ENCODE data around the gene MEI1.

Gene MEI1

DNA sequence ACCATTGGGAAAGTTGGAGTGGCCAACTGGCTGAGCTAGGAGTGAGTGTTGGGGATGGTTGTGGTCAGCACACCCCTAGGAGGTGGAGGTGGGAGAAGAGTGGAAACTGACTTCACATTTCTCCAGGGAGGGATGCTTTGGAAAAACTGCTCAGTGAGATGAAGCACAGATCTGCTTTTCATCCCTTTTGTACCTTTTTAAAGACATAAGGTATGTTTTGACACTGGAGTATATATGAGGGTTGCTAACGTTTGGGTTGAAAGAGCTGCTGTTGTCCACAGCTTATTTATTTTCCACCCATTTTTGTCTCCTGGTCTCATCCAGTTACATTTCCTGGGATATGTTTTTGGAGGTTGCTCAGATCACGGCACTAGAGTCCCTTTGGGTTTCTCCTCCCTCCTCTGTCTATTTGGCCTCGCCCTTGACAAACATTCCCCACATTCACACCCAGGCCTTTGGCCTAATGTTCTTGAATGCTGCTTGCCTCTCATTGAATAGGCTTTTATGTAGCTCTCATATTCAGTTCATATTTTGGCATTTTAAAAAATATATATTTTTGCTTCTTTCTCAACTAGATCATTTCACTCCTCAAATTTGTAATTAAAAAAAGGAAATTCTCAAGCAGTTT, 141.9 kb downstream of the MEI1 start:
- no peak for DNase-seq (ENCODE audit: low read depth in 2 of 2)

DNA sequence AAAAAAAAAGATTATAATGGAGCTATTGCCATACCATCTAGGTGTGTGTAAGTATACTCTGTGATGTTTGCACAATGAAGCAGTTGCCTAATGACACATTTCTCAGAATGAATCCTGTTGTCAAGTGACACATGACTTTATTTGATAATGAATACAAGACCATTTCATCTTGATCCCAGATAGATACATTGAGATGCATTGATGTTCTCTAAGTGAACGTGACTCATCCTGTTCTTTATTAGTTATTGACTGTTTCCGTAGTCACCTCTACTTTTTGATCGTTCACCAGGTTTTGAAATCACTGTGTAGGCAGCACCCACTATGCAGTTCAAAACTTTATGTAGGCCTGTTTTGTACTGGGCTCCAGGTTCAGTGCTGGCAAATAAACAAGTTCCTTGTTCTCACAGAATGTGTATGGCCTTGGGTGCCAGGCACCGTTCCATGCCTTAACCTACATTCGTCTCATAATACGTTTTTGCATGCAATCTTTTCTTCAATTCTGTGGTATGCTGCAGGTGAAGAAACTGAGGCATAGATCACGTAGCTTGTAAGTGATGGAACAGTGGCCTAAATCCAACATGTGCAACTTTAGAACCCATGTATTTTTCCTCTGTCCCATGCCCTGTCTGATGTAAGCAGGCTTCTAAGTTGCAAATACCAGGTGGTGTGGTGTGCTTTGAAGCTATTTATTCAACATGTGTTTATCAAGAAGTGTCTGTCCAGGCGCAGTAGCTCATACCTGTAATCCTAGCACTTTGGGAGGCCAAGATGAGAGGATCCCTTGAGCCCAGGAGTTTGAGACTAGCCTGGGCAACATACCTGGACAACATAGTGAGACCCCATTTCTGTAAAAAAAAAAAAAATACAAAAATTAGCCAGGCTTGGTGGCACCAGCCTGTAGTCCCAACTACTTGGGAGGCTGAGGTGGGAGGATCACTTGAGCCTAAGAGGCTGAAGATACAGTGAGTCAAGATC, 144.0 kb downstream of the MEI1 start:
- DNase-seq (ENCODE audit: low read depth in 2 of 2): no peak

DNA sequence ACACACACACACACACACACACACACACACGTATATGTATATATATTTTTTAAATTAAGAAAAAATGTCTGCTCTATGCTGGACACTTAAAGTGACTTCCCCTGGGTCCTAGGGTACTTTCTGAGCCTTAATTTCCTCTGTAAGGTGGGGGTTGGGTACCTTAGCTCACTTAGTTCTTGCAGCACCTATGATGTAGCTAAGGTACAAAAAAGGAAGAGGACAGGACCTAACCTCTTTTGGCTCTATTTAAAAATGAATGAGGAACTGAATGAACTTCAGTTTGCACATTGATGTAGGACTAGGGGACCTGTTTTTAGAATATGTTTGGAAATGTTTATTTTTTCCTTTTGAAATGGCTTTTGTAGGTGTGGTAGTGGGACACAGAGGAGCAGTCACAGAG, 144.7 kb downstream of the MEI1 start:
- no peak for DNase-seq (ENCODE audit: low read depth in 2 of 2)

DNA sequence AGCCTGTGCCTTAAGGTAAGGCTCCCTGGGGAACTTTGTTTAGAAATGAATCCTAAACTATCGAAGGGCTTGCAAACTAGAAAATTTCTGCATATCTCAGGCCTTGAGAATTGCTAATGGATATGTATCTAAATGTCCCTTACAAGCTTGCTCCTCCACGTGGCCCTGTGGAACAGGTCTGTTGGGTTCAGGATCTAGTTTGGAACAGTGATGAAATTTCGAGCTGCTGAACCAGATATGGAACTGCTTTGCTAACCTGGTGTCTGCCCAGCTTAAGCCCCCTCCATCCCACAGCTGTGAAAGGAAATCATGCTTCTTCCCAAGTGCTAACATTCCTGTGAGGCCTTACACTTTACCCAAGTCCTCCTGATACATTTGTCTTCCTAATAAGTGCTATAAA, 145.2 kb downstream of the MEI1 start:
- DNase-seq (ENCODE audit: low read depth in 2 of 2): no peak

DNA sequence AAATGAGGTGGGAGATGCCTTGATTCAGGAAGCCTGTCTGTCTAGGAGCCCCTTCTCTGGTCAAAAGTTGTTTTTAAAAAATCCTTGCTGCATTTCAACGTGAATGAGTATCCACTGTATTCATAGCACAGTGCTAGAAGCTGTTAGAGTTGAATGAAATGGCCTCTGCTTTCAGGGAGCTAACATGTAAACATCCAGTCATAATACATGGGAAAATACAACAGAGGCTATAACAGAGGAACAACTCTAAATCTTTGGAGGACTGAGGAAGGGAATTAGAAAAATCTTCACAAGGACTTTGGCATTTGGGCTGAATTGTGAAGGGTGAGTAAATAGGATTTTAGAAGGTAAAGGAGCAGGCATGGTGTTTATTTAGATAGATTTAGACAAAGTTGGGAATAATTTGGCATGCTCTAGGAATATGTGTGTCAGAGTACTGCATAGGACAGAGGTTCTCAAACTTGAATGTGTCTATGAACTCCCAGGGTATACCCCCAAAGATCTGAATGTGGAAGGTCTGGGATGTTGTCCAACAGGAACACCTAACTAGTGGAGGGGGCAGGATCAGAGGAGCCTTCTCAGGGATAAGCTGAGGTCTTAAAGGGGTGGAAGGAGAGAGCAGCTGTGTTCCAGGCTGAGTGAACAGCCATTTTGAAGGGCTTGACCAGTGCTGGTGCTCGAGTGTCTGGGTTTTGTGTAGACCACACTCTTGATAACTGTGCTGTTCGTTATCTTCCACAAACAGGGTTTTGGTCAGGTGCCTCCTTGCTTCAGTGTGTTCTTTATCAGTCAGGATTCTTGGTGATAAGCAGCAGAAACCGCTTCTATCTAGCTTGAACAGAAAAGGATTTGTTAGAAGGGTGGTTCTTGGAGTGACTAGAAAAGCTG, 146.3 kb downstream of the MEI1 start:
- no peak for DNase-seq (ENCODE audit: low read depth in 2 of 2)

DNA sequence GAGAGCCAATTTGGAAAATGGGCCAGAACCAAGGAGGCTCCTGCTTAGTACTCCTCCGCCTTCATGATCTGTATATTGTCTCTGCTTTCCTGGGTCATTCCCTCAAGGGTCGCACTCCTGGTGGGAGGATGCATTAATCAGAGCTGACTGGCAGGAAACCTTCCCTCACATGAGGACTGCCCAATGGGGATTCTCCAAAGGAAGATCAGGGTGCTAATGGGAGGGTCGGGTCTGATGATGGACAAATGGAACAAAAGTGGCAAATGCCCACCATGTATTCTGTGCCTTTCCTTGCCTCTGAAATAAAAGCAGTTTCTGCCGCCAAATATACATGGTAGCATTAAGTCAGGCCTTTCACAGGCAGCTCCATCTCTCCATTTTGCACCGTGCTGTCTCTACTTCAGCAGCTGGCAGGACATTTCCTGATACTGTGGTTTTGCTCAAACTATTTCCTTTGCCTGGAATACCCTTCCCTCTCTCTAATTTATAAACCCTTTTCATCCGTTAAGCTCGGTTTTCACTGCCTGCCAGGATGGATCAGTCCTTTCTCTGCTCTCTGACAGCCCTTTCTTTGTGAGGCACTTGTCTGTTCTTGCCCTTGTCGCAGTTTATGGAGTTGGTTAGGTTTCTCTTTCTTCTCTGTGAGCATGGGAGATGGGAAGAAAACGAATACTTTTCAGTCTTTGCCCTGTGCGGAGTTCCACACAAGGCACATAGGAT, 147.1 kb downstream of the MEI1 start:
- DNase-seq (ENCODE audit: low read depth in 2 of 2): no peak

DNA sequence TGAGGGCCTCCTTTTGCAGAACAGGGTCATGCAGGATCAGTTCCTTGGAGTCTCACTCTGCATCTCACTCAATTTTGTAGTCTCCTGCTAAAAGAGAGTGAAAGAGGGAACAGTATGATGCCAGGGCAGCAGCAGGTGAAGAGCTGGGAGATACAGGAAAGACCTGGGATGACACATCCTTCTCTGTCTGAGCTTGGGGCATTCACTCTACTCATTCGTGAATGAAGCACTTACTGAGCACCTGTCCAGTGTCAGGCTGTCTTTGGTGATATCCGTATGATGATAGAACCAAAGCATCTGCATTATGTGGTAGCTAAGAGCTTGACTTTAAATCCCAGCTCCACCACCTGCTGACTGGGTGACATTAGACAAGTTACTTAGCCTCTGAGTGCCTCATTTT, 148.0 kb downstream of the MEI1 start:
- no peak for DNase-seq (ENCODE audit: low read depth in 2 of 2)

DNA sequence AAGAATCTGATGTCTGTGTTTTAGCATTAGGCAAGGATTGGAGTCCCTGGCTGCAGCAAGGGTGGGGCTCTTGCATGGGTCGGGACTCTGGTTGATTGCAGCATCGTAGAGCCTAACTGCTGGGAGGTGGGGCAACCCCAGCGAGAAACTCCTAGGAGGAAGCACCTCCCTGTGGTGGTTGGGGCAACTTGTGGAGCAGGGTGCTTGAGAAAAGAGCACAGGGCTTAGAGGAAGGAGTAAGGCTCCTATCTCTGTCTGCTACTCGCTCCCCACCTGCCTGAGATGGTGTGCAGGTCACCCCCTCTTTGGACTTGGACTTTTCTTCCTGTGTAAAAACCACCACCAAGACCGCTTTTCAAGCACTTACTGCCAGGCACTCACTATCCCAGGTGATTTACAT, 149.2 kb downstream of the MEI1 start:
- no peak for DNase-seq (ENCODE audit: low read depth in 2 of 2)

Measured in fibroblast of skin of left biceps (primary cell).